OCI-LY1 (cell line): ENCODE data around the gene PTPRD.

ENCODE experiments used
- H2AFZ ChIP-seq: fragments of 200-600 bp; sonication (generic), shearing (Covaris generic); 2 replicates; pipeline ENCODE4 v1.6.0; 2014; ENCODE audit warnings: antibody characterized with exemption, mild to moderate bottlenecking, low read length
- H3F3A ChIP-seq: fragments of 200-600 bp; sonication (generic), shearing (Covaris generic); 2 replicates; pipeline ENCODE4 v1.6.0; 2014; ENCODE audit warnings: mild to moderate bottlenecking, antibody characterized with exemption, low read length, moderate library complexity; ENCODE audit not compliant: insufficient read depth
- H3K27ac ChIP-seq: fragments of 200-600 bp; sonication (generic); 2 replicates; pipeline ENCODE4 v1.5.1; 2014; ENCODE audit warnings: low read length, mixed run types, mild to moderate bottlenecking, low read depth; ENCODE audit not compliant: poor library complexity, severe bottlenecking
- H3K27me3 ChIP-seq: fragments of 200-600 bp; sonication (generic); 2 replicates; pipeline ENCODE4 v1.6.0; 2014; ENCODE audit warnings: antibody characterized with exemption, mild to moderate bottlenecking, low read length, moderate library complexity; ENCODE audit not compliant: insufficient read depth
- H3K36me3 ChIP-seq: fragments of 200-600 bp; sonication (generic); 2 replicates; pipeline ENCODE4 v1.6.1; 2014; ENCODE audit warnings: mild to moderate bottlenecking, antibody characterized with exemption, low read length, moderate library complexity, mixed read lengths; ENCODE audit not compliant: insufficient read depth
- H3K4me1 ChIP-seq: fragments of 200-600 bp; sonication (generic); 2 replicates; pipeline ENCODE4 v1.5.1; 2014; ENCODE audit warnings: mild to moderate bottlenecking, low read length, moderate library complexity; ENCODE audit not compliant: insufficient read depth, severe bottlenecking
- H3K4me2 ChIP-seq: fragments of 200-600 bp; sonication (generic), shearing (Covaris generic); 2 replicates; pipeline ENCODE4 v1.6.1; 2014; ENCODE audit warnings: low read length
- H3K4me3 ChIP-seq: fragments of 200-600 bp; sonication (generic); 2 replicates; pipeline ENCODE4 v1.5.1; 2014; ENCODE audit warnings: low read length, low read depth, mild to moderate bottlenecking, mixed read lengths; ENCODE audit not compliant: poor library complexity, severe bottlenecking
- H3K79me2 ChIP-seq: fragments of 200-600 bp; shearing (Covaris generic); 2 replicates; pipeline ENCODE4 v1.6.1; 2016; ENCODE audit warnings: mixed run types, low read length, mixed read lengths; ENCODE audit not compliant: insufficient read depth
- H3K9ac ChIP-seq: fragments of 200-600 bp; sonication (generic), shearing (Covaris generic); 2 replicates; pipeline ENCODE4 v1.6.1; 2014; ENCODE audit warnings: mild to moderate bottlenecking, low read length, mixed read lengths
- H3K9me2 ChIP-seq: fragments of 200-600 bp; sonication (generic), shearing (Covaris generic); 2 replicates; pipeline ENCODE4 v1.6.1; 2014; ENCODE audit warnings: low read depth, mild to moderate bottlenecking, low read length, mixed read lengths
- H3K9me3 ChIP-seq: fragments of 200-600 bp; shearing (Covaris generic); 2 replicates; pipeline ENCODE4 v1.6.1; 2014; ENCODE audit warnings: low read length, mixed read lengths
- H4K20me1 ChIP-seq: fragments of 200-600 bp; sonication (generic), shearing (Covaris generic); 2 replicates; pipeline ENCODE4 v1.6.0; 2016; ENCODE audit warnings: mild to moderate bottlenecking, low read length; ENCODE audit not compliant: insufficient read depth
- CTCF ChIP-seq: fragments of 200-600 bp; sonication (generic), shearing (Covaris generic); IDR thresholded peaks from 2 replicates; pipeline ENCODE4 v1.5.1; 2017; ENCODE audit warnings: mild to moderate bottlenecking, antibody characterized with exemption, low read length, moderate library complexity, mixed read lengths
- EZH2 ChIP-seq: fragments of 200-600 bp; sonication (generic), shearing (Covaris generic); IDR thresholded peaks from 2 replicates; pipeline ENCODE4 v1.8.0; 2017; ENCODE audit warnings: borderline replicate concordance, mixed run types, mild to moderate bottlenecking, antibody characterized with exemption, low read length, moderate library complexity, mixed read lengths

PTPRD gene

GRCh38 chr9:8364026-8364752, 2248.6 kb downstream of the PTPRD start:
- no peaks in the 10 kb centered on the region for H3K9me3 ChIP-seq
- H4K20me1 ChIP-seq, result no peaks in the 10 kb centered on the region
- no peak overlapping the region for H3K9ac ChIP-seq
- H2AFZ ChIP-seq, result no peak overlapping the region
- H3K36me3 ChIP-seq, result no peaks in the 10 kb centered on the region
- no peaks in the 10 kb centered on the region for H3K9me2 ChIP-seq
- H3K4me3 ChIP-seq, result no peak overlapping the region
- no peaks in the 10 kb centered on the region for H3K27me3 ChIP-seq
- H3K4me2 ChIP-seq, result no peak overlapping the region
- H3K4me1 ChIP-seq, result no peaks in the 10 kb centered on the region
- no peak overlapping the region for H3K27ac ChIP-seq
- H3K79me2 ChIP-seq, result no peaks in the 10 kb centered on the region
- TF ChIP-seq CTCF (no peak), EZH2 (no peak)
- H3F3A ChIP-seq, result no peaks in the 10 kb centered on the region

- Histone ChIP-seq H3K36me3 (no peaks in the 10 kb centered on the region), H3K27ac (no peak overlapping the region), H3K9me2 (no peaks in the 10 kb centered on the region), H3K79me2 (no peaks in the 10 kb centered on the region), H3K27me3 (no peaks in the 10 kb centered on the region), H3K4me2 (no peak overlapping the region), H3K9me3 (no peaks in the 10 kb centered on the region), H3F3A (no peaks in the 10 kb centered on the region), H4K20me1 (no peaks in the 10 kb centered on the region), H3K9ac (no peak overlapping the region), H3K4me1 (no peaks in the 10 kb centered on the region), H2AFZ (no peak overlapping the region), H3K4me3 (no peak overlapping the region)
- TF ChIP-seq EZH2 (no peak), CTCF (no peak)
Measured at GRCh38 chr9:8362250-8362649, 2250.6 kb downstream of the PTPRD start.

- Histone ChIP-seq H3K9me3 (no peaks in the 10 kb centered on the region), H4K20me1 (no peaks in the 10 kb centered on the region), H3F3A (no peaks in the 10 kb centered on the region), H3K9me2 (no peaks in the 10 kb centered on the region), H3K9ac (no peak overlapping the region), H3K27ac (no peak overlapping the region), H3K4me2 (no peak overlapping the region), H3K4me1 (no peaks in the 10 kb centered on the region), H3K4me3 (no peak overlapping the region), H3K79me2 (no peaks in the 10 kb centered on the region), H3K27me3 (no peaks in the 10 kb centered on the region), H2AFZ (no peak overlapping the region), H3K36me3 (no peaks in the 10 kb centered on the region)
- TF ChIP-seq EZH2 (no peak), CTCF (no peak)
Measured at GRCh38 chr9:8361364-8361763, 2251.4 kb downstream of the PTPRD start.
